HEK293 (cell line): ENCODE data around the gene DENND1A.

ENCODE experiments used
- SALL2 ChIP-seq: fragments of 450-650 bp; formaldehyde crosslinking; IDR thresholded peaks from 2 replicates; pipeline ENCODE4 v1.5.0; 2017; ENCODE audit warnings: missing biosample characterization, mild to moderate bottlenecking, missing genetic modification characterization, borderline replicate concordance
- SETDB1 ChIP-seq: IDR thresholded peaks from one replicate; pipeline ENCODE4 v1.6.1; 2017; ENCODE audit warnings: mild to moderate bottlenecking, low read length, moderate library complexity, mixed read lengths; ENCODE audit not compliant: insufficient read length
- ZBTB20 ChIP-seq: fragments of 450-650 bp; formaldehyde crosslinking; IDR thresholded peaks from 2 replicates; pipeline ENCODE4 v1.5.1; 2016; ENCODE audit warnings: missing biosample characterization, missing genetic modification characterization
- ZBTB8A ChIP-seq: fragments of 450-650 bp; formaldehyde crosslinking; IDR thresholded peaks from 2 replicates; pipeline ENCODE4 v1.5.1; 2016; ENCODE audit warnings: missing biosample characterization, missing genetic modification characterization
- ZNF521 ChIP-seq: fragments of 450-650 bp; formaldehyde crosslinking; IDR thresholded peaks from 2 replicates; pipeline ENCODE4 v1.5.1; 2017; ENCODE audit warnings: missing biosample characterization, mild to moderate bottlenecking, missing genetic modification characterization
- ZNF529 ChIP-seq: fragments of 450-650 bp; formaldehyde crosslinking; IDR thresholded peaks from 2 replicates; pipeline ENCODE4 v1.5.1; 2017; ENCODE audit warnings: missing genetic modification characterization, missing biosample characterization; ENCODE audit not compliant: insufficient replicate concordance
- ZNF843 ChIP-seq: fragments of 450-650 bp; formaldehyde crosslinking; IDR thresholded peaks from 2 replicates; pipeline ENCODE4 v1.5.1; 2016; ENCODE audit warnings: missing biosample characterization, missing genetic modification characterization
- ZSCAN30 ChIP-seq: fragments of 450-650 bp; IDR thresholded peaks from 2 replicates; pipeline ENCODE4 v1.5.1; 2018; ENCODE audit warnings: missing biosample characterization, mild to moderate bottlenecking, missing genetic modification characterization, moderate library complexity
- TF ChIP-seq, protein P1 (sequence below): fragments of 450-650 bp; formaldehyde crosslinking; IDR thresholded peaks from 2 replicates; pipeline ENCODE4 v1.5.1; 2016; ENCODE audit warnings: missing biosample characterization, missing genetic modification characterization
- TF ChIP-seq, protein P2 (sequence below): fragments of 450-650 bp; formaldehyde crosslinking; optimal IDR thresholded peaks from 2 replicates; pipeline ENCODE3; 2016; ENCODE audit warnings: missing biosample characterization, mild to moderate bottlenecking, missing genetic modification characterization
- TF ChIP-seq, protein P3 (sequence below): fragments of 450-650 bp; formaldehyde crosslinking; IDR thresholded peaks from 2 replicates; pipeline ENCODE4 v1.5.1; 2016; ENCODE audit warnings: missing biosample characterization, missing genetic modification characterization
- TF ChIP-seq, protein P4 (sequence below): IDR thresholded peaks from 2 replicates; pipeline ENCODE4 v1.6.1; 2011; ENCODE audit warnings: mild to moderate bottlenecking, low read depth, low read length, borderline replicate concordance
- TF ChIP-seq, protein P5 (sequence below): fragments of 450-650 bp; formaldehyde crosslinking; IDR thresholded peaks from 2 replicates; pipeline ENCODE4 v1.5.1; 2016; ENCODE audit warnings: missing biosample characterization, missing genetic modification characterization

DNA sequence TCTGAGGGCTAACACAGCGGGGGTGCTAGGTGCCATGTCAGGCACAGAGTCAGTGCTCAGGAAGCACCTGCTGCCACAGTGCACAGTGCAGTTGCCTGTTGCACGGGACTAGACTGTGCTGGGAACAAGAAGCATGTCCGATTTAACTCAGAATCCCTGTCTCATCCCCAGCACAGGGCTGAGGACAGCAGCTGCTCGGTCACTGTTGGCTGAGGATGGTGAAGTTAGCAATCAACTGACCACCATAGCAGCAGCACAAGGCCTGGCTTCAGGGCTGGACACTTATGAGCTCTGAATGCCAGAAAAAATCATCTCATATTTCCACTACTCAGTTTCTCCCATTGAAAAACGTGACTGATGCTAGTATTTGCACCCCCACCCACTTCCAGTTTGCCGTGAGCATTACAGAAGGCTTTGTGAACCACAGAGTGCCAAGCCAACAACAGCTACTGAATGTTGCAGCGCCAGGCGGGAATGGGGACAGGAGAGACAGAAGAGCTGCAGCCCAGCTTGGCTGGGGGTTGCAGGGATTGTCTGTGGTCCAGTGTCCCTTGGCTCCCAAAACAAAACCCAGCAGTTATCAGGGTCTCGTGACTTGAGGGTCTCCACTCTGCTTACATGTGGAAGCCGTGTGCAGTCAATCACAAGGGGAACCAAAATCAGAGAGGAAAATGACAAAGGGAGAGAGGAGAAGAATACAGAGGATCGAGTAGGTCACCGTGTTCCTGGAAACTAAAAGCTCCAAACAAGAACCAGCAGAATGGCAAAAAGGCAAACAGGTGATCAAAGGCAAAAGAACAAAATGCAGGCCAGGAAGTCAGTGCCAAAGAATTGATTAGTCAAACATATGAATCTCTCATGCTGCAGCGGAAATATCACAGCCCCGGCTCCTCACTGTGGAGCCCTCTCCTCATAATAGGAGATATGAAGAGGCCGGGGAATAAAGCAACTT, 418.3 kb downstream of the DENND1A start:
- TF ChIP-seq, protein P1, sequence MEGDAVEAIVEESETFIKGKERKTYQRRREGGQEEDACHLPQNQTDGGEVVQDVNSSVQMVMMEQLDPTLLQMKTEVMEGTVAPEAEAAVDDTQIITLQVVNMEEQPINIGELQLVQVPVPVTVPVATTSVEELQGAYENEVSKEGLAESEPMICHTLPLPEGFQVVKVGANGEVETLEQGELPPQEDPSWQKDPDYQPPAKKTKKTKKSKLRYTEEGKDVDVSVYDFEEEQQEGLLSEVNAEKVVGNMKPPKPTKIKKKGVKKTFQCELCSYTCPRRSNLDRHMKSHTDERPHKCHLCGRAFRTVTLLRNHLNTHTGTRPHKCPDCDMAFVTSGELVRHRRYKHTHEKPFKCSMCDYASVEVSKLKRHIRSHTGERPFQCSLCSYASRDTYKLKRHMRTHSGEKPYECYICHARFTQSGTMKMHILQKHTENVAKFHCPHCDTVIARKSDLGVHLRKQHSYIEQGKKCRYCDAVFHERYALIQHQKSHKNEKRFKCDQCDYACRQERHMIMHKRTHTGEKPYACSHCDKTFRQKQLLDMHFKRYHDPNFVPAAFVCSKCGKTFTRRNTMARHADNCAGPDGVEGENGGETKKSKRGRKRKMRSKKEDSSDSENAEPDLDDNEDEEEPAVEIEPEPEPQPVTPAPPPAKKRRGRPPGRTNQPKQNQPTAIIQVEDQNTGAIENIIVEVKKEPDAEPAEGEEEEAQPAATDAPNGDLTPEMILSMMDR (tag by site-specific recombination): no peak
- TF ChIP-seq SETDB1 (no peak), SALL2 (tag by site-specific recombination) (no peak), ZNF529 (tag by site-specific recombination) (no peak), ZSCAN30 (tag by site-specific recombination) (no peak), ZBTB8A (tag by site-specific recombination) (no peak), ZNF521 (no peak), ZBTB20 (no peak), ZNF843 (tag by site-specific recombination) (no peak)
- TF ChIP-seq, protein P2, sequence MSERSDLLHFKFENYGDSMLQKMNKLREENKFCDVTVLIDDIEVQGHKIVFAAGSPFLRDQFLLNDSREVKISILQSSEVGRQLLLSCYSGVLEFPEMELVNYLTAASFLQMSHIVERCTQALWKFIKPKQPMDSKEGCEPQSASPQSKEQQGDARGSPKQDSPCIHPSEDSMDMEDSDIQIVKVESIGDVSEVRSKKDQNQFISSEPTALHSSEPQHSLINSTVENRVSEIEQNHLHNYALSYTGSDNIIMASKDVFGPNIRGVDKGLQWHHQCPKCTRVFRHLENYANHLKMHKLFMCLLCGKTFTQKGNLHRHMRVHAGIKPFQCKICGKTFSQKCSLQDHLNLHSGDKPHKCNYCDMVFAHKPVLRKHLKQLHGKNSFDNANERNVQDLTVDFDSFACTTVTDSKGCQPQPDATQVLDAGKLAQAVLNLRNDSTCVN: no peak
- TF ChIP-seq, protein P3, sequence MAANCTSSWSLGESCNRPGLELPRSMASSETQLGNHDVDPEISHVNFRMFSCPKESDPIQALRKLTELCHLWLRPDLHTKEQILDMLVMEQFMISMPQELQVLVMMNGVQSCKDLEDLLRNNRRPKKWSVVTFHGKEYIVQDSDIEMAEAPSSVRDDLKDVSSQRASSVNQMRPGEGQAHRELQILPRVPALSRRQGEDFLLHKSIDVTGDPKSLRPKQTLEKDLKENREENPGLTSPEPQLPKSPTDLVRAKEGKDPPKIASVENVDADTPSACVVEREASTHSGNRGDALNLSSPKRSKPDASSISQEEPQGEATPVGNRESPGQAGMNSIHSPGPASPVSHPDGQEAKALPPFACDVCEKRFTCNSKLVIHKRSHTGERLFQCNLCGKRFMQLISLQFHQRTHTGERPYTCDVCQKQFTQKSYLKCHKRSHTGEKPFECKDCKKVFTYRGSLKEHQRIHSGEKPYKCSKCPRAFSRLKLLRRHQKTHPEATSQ (tag by site-specific recombination): no peak
- TF ChIP-seq, protein P4, sequence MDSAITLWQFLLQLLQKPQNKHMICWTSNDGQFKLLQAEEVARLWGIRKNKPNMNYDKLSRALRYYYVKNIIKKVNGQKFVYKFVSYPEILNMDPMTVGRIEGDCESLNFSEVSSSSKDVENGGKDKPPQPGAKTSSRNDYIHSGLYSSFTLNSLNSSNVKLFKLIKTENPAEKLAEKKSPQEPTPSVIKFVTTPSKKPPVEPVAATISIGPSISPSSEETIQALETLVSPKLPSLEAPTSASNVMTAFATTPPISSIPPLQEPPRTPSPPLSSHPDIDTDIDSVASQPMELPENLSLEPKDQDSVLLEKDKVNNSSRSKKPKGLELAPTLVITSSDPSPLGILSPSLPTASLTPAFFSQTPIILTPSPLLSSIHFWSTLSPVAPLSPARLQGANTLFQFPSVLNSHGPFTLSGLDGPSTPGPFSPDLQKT: no peak
- TF ChIP-seq, protein P5, sequence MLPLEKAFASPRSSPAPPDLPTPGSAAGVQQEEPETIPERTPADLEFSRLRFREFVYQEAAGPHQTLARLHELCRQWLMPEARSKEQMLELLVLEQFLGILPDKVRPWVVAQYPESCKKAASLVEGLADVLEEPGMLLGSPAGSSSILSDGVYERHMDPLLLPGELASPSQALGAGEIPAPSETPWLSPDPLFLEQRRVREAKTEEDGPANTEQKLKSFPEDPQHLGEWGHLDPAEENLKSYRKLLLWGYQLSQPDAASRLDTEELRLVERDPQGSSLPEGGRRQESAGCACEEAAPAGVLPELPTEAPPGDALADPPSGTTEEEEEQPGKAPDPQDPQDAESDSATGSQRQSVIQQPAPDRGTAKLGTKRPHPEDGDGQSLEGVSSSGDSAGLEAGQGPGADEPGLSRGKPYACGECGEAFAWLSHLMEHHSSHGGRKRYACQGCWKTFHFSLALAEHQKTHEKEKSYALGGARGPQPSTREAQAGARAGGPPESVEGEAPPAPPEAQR (tag by site-specific recombination): no peak
